Keratinocyte (primary cell): ENCODE results near the gene KRTAP9-4.

Source experiments
- EZH2 ChIP-seq: IDR thresholded peaks from one replicate; pipeline ENCODE4 v1.6.1; 2012; ENCODE audit warnings: inconsistent platforms, mild to moderate bottlenecking, low read length, moderate library complexity
- TF ChIP-seq, protein P1 (sequence below), 3 experiments: IDR thresholded peaks in 1 of 3; conservative IDR thresholded peaks in 1 of 3; optimal IDR thresholded peaks in 1 of 3; 2 replicates in 2 of 3; 3 replicates in 1 of 3; pipeline versions ENCODE3 to v1.5.1; 2011; ENCODE audit warnings: low read length in 3 of 3, mild to moderate bottlenecking in 3 of 3, moderate library complexity in 2 of 3, control low read depth in 1 of 3, inconsistent platforms in 1 of 3; ENCODE audit not compliant: insufficient read depth in 2 of 3; ENCODE audit errors: extremely low read depth in 1 of 3

DNA sequence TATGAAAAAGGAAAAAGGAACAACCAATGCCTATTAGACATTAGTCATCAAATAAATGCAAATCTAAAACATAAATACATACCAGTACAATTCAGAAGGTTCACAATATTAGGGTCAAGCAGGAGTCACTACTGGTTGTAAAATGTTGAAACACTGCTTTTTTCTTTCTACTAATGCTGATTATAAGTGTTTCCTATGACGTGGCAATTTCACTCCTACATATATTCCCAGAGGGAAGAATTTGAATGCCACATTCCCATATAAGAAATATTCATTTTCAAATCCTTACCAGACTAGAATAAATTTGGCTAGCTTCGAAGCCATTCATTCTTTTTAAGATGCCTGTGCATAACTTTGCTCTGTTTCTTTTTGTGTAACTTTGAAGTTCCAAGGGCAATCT is 25.7 kb upstream of the KRTAP9-4 start:
- TF ChIP-seq, protein P1, sequence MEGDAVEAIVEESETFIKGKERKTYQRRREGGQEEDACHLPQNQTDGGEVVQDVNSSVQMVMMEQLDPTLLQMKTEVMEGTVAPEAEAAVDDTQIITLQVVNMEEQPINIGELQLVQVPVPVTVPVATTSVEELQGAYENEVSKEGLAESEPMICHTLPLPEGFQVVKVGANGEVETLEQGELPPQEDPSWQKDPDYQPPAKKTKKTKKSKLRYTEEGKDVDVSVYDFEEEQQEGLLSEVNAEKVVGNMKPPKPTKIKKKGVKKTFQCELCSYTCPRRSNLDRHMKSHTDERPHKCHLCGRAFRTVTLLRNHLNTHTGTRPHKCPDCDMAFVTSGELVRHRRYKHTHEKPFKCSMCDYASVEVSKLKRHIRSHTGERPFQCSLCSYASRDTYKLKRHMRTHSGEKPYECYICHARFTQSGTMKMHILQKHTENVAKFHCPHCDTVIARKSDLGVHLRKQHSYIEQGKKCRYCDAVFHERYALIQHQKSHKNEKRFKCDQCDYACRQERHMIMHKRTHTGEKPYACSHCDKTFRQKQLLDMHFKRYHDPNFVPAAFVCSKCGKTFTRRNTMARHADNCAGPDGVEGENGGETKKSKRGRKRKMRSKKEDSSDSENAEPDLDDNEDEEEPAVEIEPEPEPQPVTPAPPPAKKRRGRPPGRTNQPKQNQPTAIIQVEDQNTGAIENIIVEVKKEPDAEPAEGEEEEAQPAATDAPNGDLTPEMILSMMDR (optimal IDR thresholded peaks at IDR 0.05 in 1 of 3, IDR thresholded peaks at IDR 0.05 in 1 of 3, conservative IDR thresholded peaks at IDR 0.05 in 1 of 3; ENCODE audit: extremely low read depth in 1 of 3, insufficient read depth in 2 of 3, low read length in 3 of 3) = no peak
- TF ChIP-seq EZH2 = no peak
